HG03354 (cell line): ENCODE data around the gene GHITM.
"Not testable (repeated sequence)": the region's sequence is repeated elsewhere in the genome, so short reads cannot be mapped to it uniquely, and the experiment has no call there.

ENCODE experiments used
- ATAC-seq: cut with Tn5 transposase; IDR thresholded peaks from one replicate; pipeline ENCODE4 v1.9.1; 2021; ENCODE audit warnings: mild to moderate bottlenecking; ENCODE audit not compliant: unreplicated experiment, poor library complexity, severe bottlenecking

The GHITM gene, protein sequence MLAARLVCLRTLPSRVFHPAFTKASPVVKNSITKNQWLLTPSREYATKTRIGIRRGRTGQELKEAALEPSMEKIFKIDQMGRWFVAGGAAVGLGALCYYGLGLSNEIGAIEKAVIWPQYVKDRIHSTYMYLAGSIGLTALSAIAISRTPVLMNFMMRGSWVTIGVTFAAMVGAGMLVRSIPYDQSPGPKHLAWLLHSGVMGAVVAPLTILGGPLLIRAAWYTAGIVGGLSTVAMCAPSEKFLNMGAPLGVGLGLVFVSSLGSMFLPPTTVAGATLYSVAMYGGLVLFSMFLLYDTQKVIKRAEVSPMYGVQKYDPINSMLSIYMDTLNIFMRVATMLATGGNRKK

DNA sequence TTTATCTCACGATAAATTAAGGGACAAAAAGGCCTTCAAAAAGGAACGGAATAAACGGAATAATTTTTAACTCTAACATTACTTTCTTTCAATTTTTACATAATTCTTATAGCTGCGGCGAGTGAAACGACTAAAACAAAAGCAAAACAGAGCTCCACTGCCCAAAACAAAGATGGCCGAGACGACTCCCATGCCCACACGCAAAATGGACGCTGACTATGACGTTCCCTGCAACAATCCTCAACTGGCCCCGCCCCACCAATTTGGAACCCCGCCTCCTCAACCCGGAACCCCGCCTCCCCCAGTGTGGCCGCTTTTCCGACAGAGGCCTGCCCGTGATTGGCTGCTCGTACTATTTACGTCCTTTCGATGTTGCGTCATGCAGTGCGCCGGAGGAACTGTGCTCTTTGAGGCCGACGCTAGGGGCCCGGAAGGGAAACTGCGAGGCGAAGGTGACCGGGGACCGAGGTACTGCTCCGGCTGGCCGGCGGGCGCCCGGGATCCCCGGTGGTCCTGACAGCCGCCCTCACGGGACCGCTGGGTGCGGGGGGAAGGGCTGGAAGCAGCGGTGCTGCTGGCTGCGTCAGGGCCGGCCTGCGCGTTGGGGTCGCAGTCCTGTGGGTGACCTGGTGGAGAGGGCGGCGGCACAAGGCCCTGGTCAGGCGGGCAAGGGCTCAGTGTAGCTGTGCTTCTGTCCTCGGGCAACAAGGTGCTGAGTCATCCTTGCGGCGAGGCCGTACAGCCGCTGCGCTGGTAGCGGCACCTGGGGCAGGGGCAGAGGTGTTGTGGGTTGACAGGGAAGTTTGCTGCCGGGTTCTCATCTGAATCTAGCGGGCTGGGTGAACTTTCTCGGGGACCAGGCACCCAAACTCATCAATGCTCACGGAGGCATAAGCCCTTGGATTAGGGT, at the start of gene GHITM:
Gene GHITM (plus strand): TSS at position 384 of the 910 bp plus-strand sequence. CDS start 1,992 bp downstream, outside the sequence.
- ATAC-seq = peak; percentile 98

DNA sequence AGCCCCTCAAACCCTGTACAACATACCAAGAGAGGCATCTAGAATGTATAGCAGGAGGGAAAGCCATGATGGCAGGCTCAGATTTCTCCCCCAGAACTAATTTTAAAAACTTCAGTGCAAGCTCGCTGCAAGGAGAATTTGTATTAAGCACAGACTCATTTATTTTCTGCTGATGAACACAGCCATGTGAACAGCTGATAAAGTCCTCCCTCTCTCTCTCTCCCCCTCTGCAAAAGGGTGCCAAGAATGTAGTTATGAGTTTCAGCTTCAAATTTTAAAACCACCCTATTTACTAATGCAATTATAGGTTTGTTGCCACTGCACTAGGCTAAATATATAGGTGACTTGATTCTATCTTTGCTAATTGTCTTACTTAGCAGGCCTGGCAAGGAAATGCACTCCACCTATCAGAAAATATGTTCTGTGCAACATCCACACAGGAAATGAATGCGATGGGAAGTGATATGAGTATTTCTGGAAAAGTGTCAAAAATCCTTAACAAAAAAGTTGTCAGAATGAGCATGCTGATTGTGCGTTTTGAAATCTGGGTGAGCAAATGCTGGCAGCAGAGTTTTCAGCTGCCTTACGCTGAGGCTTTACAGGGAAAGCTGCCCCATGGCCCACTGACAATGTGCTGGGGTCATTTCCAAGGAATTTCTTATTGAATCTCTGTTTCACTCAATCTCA, 43.4 kb upstream of the GHITM start:
- no peak for ATAC-seq

DNA sequence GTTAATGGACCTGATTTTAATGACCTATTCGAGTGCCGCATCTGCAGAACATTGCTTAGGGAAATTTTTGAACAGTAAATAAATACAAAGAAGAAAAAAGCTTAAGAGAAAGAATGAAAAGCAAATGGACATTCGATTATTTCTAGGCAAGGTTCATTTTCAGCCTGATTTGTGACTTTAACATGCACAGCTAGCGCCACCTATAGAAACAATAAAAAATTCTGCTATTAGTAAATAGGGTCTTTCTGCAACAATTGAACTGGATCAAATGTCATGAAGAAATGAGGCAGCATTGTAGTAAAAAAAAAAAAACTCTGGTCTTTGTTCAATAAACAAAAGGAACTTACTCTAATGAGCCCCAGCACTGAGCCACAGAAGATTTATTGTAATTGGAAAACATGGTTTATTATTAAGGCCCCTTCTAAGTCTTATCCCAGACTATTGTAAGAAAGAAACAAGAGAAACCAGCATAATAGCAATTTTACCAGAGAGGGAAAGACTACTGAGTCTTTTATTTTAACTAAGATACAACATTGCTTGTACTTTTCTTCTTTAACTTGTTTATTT, 41.4 kb upstream of the GHITM start:
- no peak for ATAC-seq

DNA sequence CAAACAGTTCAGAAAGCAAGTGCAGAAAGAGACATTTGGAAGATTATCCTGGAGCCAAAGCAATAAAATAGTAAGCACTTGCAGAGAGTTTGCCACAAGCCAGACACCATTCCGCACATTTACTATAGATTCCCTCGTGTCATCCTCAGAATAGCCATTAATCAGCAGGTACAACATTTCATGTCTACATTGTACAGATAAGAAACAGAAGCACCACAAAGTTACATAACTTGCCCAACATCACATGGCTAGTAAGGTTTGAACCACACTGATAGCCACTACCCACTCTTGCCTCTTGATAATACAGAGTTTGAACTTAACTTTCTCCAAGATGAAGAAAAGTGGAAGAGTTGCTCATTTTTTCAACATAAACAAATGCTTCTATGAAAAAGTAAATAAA, 40.6 kb upstream of the GHITM start:
- no peak for ATAC-seq

DNA sequence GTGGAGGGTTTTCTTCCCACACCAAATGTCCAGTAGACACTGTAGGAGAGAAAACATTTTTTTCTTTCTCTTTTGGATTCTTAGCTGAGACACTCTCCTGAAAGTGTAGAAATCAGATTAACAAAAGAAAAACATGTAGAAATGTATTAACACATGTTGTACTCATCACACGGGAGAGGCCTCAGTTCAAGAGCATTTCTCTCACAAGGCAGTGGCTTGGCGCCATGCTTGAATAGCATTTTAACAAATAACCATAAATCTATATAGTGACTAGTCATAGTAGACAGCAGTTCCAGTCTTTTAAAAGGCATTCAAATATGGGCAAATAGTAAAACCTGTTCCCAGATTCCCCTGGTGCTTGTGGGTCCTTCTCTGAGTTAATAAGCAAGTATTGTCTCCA, 38.3 kb upstream of the GHITM start:
- ATAC-seq = no peak

DNA sequence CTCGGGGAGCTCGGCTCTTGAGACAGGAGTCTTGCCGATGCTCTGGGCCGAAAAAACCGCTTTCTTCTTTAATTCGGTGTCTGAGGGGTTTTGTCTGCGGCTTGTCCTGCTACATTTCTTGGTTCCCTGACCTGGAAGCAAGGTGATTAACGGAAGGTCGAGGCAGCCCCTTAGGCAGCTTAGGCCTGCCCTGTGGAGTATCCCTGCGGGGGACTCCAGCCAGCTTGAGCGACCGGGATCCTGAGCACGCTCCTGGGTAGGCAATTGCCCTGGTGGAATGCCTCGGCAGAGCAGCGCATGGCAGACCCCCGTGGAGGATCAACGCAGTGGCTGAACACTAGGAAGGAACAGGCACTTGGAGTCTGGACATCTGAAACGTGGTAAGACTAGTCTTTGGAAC, 30.5 kb upstream of the GHITM start:
- ATAC-seq = no peak

DNA sequence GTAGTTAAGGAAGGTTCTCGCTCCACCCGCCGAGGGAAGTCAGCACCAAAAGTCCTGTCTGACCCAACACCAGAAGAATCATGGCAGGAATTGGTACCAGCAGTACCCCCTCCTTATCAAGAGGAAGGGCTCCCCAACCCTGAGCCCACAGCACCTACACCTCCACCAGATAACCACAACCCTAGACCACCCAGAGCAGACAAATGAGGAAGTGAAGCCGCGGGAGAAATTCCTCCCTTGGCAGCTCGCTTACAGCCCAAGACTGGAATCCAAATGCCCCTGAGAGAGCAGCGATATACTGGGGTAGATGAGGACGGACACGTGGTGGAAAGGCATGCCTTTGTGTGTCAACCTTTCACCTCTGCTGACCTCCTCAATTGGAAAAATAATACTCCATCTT, 29.5 kb upstream of the GHITM start:
- not testable (repeated sequence) for ATAC-seq

DNA sequence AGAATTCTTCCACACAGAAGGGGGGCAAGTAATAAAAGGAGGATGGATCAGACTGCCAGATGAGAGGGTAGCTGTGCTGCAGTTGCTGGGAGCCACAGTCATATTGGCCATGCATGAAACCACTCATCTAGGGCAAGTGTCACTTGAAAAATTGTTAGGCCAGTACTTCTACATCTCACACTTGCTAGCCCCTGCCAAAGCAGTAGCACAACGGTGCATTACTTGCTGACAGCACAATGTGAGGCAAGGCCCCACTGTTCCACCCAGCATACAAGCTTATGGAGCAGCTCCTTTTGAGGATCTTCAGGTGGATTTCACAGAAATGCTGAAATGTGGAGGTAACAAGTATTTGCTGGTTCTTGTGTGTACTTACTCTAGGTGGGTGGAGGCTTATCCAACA, 25.8 kb upstream of the GHITM start:
- ATAC-seq = not testable (repeated sequence)

DNA sequence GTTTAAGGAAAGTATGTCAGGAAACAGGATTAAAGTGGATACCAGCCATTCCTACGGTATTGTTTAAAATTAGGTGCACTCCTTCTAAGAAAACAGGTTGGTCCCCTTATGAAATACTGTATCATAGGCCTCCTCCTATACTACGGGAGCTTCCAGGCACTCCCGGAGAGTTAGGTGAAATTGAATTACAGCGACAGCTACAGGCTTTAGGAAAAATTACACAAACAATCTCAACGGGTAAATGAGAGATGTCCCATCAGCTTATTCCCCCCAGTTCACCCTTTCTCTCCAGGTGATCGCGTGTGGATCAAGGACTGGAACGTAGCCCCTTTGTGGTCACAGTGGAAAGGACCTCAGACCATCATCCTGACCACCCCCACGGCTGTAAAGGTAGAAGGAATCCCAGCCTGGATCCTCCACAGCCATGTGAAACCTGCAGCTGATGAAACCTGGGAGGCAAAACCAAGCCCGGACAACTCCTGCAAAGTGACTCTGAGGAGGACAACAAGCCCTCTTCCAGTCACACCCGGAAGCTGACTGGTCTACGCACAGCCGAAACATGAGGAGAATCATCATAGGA, 25.1 kb upstream of the GHITM start:
- ATAC-seq = no peak

DNA sequence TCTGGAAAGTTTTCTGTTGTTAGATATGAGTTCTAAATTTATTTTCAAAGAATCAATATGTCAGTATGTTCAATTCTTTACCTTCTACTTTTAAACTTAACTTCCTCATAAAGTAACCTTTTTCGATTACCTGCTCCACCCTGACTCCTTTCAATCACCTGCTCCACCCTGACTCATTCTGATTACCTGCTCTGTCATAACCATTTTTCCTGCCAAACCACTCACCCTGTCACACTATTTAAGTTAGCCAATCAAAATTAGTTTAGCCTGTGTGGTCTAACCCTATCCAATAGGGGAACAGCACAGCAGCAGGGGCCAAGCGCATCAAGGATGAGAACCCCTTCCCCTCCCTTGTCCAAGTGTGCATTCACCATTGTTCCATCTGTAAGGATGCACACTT, 22.1 kb upstream of the GHITM start:
- not testable (repeated sequence) for ATAC-seq

DNA sequence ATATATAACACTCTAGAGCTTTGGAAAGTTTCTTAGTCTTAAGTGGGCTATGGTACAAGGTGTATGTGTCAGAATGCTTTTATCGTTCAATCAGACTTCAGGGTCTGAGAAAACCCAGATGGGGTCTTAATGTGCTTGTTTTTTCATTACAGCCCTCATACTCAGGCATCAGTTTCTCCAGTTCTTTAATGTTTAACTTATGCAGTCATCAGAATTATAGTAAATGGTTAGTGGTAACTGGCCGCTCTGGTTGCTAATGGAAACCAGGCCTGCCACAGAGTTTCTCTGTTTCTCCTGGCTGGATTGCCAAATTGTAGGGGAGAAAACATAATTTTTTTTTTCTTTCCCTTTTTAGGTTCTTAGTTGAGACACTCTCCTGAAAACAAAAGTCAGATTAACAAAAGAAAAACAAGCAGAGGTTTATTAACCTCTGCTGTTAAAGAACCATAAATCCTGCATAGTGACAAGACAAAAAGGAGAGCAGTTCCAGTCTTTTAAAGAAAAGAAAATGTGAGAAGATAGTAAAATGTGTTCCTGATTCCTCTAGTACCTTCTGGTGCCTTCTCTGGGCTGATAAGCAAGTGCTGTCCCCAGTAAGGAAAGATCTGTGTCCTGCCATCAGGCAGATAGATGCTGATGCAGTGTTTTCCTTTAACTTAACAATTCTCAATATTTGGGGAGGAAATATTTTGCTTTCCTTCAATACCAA, 21.5 kb upstream of the GHITM start:
- ATAC-seq = no peak

DNA sequence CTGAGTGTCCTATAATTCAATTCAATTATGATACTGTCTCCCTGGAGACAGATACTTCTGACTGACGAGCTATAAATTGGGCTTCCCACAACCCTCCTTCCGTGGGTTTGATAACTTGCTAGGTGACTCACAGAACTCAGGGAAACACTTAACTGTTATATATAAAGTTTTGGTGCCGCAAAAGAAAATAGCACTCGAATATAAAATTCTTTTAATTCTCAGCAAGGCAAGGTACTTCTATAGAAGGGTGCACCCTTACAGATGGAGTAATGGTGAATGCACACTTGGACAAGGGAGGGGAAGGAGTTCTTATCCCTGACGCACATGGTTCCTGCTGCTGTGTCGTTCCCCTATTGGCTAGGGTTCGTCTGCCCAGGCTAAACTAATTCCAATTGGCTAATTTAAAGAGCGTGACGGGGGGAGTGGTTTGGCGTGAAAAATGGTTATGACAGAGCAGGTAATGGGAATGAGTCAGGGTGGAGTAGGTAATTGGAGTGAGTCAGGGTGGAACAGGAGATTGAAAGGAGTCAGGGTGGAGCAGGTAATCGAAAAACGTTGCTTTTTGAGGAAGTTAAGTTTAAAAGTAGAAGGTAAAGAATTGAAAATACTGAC, 20.8 kb upstream of the GHITM start:
- ATAC-seq = no peak

DNA sequence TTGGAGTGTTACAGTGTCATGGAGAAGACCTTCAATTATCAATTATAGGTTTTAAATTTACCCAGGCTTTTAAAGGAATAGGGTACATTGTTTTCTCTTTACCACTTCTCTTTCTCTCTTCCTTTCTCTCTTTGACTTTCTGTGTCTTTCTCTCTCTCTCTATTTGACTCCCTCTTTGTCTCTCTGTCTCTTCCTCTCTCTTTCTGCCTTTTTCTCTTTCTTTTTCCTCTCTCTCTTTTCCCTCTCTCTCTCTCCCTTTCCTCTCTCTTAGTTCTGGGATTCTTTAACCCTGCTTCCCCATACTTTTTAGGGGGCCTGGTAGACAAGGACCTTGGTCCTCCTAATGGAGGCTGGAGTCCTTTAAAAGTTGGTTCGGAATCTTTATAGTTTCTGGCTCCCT, 15.9 kb upstream of the GHITM start:
- ATAC-seq = no peak

DNA sequence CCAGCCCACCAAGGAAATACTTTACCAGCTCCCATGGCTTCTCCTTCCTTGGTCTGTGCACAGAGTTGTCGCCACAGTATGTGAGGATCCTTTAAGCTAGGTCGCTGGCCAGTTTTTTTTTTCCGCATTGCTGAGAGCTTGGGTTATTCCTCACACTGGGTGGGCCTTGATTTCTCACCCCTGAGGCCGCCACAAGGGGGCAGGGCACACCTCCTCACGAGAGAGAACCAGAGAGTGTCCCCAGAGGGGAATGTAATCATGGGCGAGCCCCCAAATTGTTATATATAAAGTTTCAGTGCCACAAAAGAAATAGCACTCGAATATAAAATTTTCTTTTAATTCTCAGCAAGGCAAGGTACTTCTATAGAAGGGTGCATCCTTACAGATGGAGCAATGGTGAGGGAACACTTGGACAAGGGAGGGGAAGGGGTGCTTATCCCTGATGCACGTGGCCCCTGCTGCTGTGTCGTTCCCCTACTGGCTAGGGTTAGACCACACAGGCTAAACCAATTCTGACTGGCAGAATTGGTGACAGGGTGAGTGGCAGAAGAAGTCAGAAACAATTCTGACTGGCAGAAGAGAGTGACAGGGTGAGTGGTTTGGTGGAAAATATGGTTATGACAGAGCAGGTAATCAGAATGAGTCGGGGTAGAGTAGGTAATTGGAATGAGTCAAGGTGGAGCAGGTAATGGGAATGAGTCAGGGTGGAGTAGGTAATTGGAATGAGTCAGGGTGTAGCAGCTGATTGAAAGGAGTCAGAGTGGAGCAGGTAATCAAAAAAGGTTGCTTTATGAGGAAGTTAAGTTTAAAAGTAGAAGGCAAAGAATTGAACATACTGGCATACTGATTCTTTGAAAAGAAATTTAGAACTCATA, 13.2 kb upstream of the GHITM start:
- not testable (repeated sequence) for ATAC-seq

DNA sequence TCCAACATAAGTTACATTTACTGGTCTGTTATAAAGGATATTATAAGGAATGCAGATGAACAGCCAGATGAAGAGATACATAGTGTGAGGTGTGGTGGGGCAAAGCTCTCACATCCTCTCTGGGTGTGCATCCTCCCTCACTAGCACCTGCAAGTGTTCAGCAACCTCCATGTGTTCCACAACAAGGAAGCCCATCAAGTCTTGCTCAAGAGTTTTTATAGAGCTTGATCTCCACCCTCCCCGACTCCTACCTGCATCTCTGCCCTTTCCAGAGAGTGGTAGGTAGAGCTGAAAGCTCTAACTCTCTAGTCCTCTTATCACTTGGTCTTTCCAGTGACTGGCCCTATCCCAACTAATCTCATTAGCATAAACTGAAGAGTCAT, 12.5 kb upstream of the GHITM start:
- no peak for ATAC-seq

DNA sequence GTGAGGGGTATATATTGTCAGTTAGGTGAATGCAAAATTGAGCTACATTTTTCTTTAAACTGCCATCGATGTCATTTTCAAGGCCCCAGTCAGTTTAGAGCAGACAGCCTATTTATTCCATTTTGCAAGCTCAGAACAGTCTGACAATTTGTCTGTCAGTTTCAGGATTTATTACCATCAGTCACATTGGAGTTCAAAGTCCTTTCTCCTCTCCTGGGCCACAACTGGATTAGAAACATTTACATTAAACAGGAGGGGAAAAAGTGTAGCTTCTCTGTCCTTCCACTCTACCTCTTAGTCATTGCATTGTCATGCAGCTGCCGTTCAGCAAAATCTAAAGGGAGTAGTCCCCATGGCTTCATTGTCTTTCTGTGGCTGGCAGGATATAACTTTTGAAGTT, 3.5 kb upstream of the GHITM start:
- ATAC-seq = no peak

DNA sequence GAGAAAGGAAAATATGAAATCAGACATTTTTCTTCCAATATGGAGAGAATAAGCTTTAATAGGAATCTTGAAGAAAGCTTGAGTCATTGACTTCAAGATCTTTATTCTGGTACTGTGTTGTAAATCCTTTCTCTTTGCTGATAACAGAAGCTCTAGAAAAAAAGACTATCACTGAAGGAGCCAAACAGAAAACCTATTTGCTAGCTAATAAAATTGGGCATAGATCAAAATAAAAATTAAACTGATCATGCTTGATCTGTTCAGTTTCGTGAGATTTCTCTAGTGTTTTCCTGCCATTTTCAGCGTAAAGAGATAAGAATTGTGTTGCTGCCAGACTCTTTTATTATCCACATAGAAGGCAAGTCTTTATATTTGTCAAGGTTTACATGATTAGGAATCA, 1.5 kb upstream of the GHITM start:
- no peak for ATAC-seq
